Neuronal stem cell (in vitro differentiated cells): ENCODE measurements around the gene NPR2.

Experiments used
- DNase-seq: peaks from one replicate; pipeline ENCODE4 v3.0.0-alpha.2; 2013; ENCODE audit warnings: low spot score
- H2AFZ ChIP-seq: one replicate; pipeline ENCODE4 v1.6.1; 2013; ENCODE audit warnings: mild to moderate bottlenecking, low read length, inconsistent platforms
- H2AK5ac ChIP-seq: 2 replicates; pipeline ENCODE4 v1.6.1; 2013; ENCODE audit warnings: low read depth, mild to moderate bottlenecking, inconsistent platforms, low read length, moderate library complexity, mixed read lengths
- H2BK120ac ChIP-seq: 2 replicates; pipeline ENCODE4 v1.6.1; 2013; ENCODE audit warnings: low read depth, mild to moderate bottlenecking, inconsistent platforms, low read length, moderate library complexity, mixed read lengths
- H2BK12ac ChIP-seq: one replicate; pipeline ENCODE4 v1.6.1; 2013; ENCODE audit warnings: low read length, inconsistent platforms
- H2BK15ac ChIP-seq: 2 replicates; pipeline ENCODE4 v1.6.1; 2013; ENCODE audit warnings: mild to moderate bottlenecking, low read length, inconsistent platforms, mixed read lengths
- H2BK5ac ChIP-seq: one replicate; pipeline ENCODE4 v1.6.1; 2013; ENCODE audit warnings: inconsistent platforms, mild to moderate bottlenecking, low read length, moderate library complexity
- H3K14ac ChIP-seq: one replicate; pipeline ENCODE4 v1.6.1; 2013; ENCODE audit warnings: low read length, inconsistent platforms
- H3K18ac ChIP-seq: 2 replicates; pipeline ENCODE4 v1.6.1; 2013; ENCODE audit warnings: low read length, inconsistent platforms
- H3K23ac ChIP-seq: 2 replicates; pipeline ENCODE4 v1.6.1; 2013; ENCODE audit warnings: low read depth, mild to moderate bottlenecking, mixed read lengths, low read length, inconsistent platforms; ENCODE audit not compliant: poor library complexity
- H3K27ac ChIP-seq: replicated peaks from 3 replicates; pipeline ENCODE4 v1.5.1; 2013; ENCODE audit warnings: low read length, inconsistent platforms
- H3K27me3 ChIP-seq, 3 experiments: 2 replicates each; pipeline ENCODE4 v1.6.1; 2013; ENCODE audit warnings: low read length in 3 of 3, mild to moderate bottlenecking in 2 of 3, inconsistent platforms in 1 of 3, low read depth in 1 of 3, mixed read lengths in 1 of 3, moderate library complexity in 1 of 3; ENCODE audit not compliant: control insufficient read depth in 3 of 3, insufficient read depth in 3 of 3
- H3K36me3 ChIP-seq, 2 donors: replicated peaks in 1 of 2; 2 replicates each; pipeline ENCODE4 v1.6.1; 2013; ENCODE audit warnings: low read length in 2 of 2; ENCODE audit not compliant: control insufficient read depth in 2 of 2, insufficient read depth in 2 of 2
- H3K4ac ChIP-seq: 2 replicates; pipeline ENCODE4 v1.6.1; 2013; ENCODE audit warnings: inconsistent platforms, mild to moderate bottlenecking, low read length, moderate library complexity
- H3K4me1 ChIP-seq, 2 donors: 1 replicate in 1 of 2; 2 replicates in 1 of 2; pipeline ENCODE4 v1.6.1; 2013; ENCODE audit warnings: low read length in 2 of 2, low read depth in 1 of 2; ENCODE audit not compliant: control insufficient read depth in 2 of 2, insufficient read depth in 1 of 2
- H3K4me2 ChIP-seq: one replicate; pipeline ENCODE4 v1.6.1; 2013; ENCODE audit warnings: mild to moderate bottlenecking, low read length, inconsistent platforms; ENCODE audit not compliant: insufficient read depth, poor library complexity, severe bottlenecking
- H3K4me3 ChIP-seq, 2 donors: 2 replicates each; pipeline ENCODE4 v1.5.1; 2013; ENCODE audit warnings: low read length in 2 of 2, mild to moderate bottlenecking in 2 of 2, inconsistent platforms in 1 of 2, moderate library complexity in 1 of 2
- H3K79me1 ChIP-seq: one replicate; pipeline ENCODE4 v1.6.1; 2013; ENCODE audit warnings: low read depth, mild to moderate bottlenecking, inconsistent platforms, low read length, moderate library complexity
- H3K9ac ChIP-seq: one replicate; pipeline ENCODE4 v1.6.1; 2013; ENCODE audit warnings: mild to moderate bottlenecking, low read depth, low read length, inconsistent platforms; ENCODE audit not compliant: poor library complexity
- H3K9me3 ChIP-seq, 2 donors: replicated peaks in 1 of 2; 2 replicates each; pipeline versions ENCODE3 to v1.6.1; 2013; ENCODE audit warnings: low read length in 2 of 2, mild to moderate bottlenecking in 2 of 2, inconsistent platforms in 1 of 2, low read depth in 1 of 2, mixed read lengths in 1 of 2, moderate library complexity in 1 of 2; ENCODE audit not compliant: control insufficient read depth in 2 of 2, insufficient read depth in 1 of 2
- H4K8ac ChIP-seq: one replicate; pipeline ENCODE4 v1.6.1; 2013; ENCODE audit warnings: low read depth, mild to moderate bottlenecking, inconsistent platforms, low read length, moderate library complexity
- H4K91ac ChIP-seq: one replicate; pipeline ENCODE4 v1.6.1; 2013; ENCODE audit warnings: low read length, low read depth, mild to moderate bottlenecking, inconsistent platforms; ENCODE audit not compliant: poor library complexity
- WGBS, 2 donors: extraction: QIAGEN DNeasy Blood & Tissue Kit; methylation state at CpG; one replicate each; pipeline ENCODE4 v1.1.7; 2013; ENCODE audit warnings: missing lambda C conversion rate in 2 of 2, mixed read lengths in 1 of 2; ENCODE audit not compliant: insufficient read length in 2 of 2, insufficient replicate concordance in 1 of 2; ENCODE audit errors: extremely low coverage in 2 of 2; 5-methylcytosine and 5-hydroxymethylcytosine counted together

Gene NPR2

GRCh38 chr9:35835216-35835632 lies 43.8 kb downstream of the NPR2 start:
- peaks cover 4 to 10% of the 10 kb centered on the region in 2 donors for H3K36me3 ChIP-seq
- no peak overlapping the region for H3K18ac ChIP-seq
- no peak overlapping the region for H4K91ac ChIP-seq
- H3K9ac ChIP-seq, result peak overlapping the region; percentile 52
- no peak overlapping the region for H3K23ac ChIP-seq
- H3K27me3 ChIP-seq, result no peaks in the 10 kb centered on the region
- no peak overlapping the region for H2BK12ac ChIP-seq
- H2BK120ac ChIP-seq, result no peak overlapping the region
- no peak overlapping the region for H2BK5ac ChIP-seq
- no peak overlapping the region for H3K27ac ChIP-seq
- no peak overlapping the region for H3K4me3 ChIP-seq
- no peak overlapping the region for H2AK5ac ChIP-seq
- no peak overlapping the region for H3K14ac ChIP-seq
- H2BK15ac ChIP-seq, result no peak overlapping the region
- H2AFZ ChIP-seq, result no peak overlapping the region
- no peak for DNase-seq
- H3K4me2 ChIP-seq, result no peak overlapping the region
- WGBS, 2 donors, result no CpG with 5 or more reads among the region's 3 CpGs
- H3K9me3 ChIP-seq, result no peaks in the 10 kb centered on the region
- H4K8ac ChIP-seq, result no peak overlapping the region
- peaks cover 1% of the 10 kb centered on the region for H3K79me1 ChIP-seq
- H3K4ac ChIP-seq, result no peak overlapping the region
- peaks cover 0 to 5% of the 10 kb centered on the region in 2 donors for H3K4me1 ChIP-seq

DNA sequence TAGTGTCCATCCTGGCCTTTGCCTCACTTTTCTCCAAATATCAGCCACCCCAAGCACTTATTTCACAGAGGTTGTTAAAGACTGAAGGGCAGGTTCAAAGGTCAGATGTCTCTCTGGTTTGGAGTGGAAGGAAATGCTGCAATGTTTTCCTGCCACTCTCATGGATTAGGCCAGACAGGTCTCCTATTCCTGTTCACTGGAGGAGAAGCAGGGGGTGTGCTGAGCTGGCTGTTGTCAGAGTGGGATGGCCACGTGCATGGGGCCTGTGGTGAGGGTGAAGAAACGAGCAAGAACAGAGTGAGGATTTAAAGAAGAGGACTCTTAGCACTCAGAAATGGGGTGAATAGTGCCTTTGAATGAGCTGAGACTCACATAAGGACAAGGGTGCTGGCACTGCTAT lies 44.4 kb downstream of the NPR2 start:
- peaks cover 1% of the 10 kb centered on the region for H3K79me1 ChIP-seq
- H4K8ac ChIP-seq, result no peak overlapping the region
- H3K9ac ChIP-seq, result no peak overlapping the region
- H4K91ac ChIP-seq, result no peak overlapping the region
- H3K4ac ChIP-seq, result no peak overlapping the region
- no peak overlapping the region for H2BK12ac ChIP-seq
- H3K23ac ChIP-seq, result no peak overlapping the region
- no peak for DNase-seq
- H2BK15ac ChIP-seq, result no peak overlapping the region
- H2BK5ac ChIP-seq, result no peak overlapping the region
- no peak overlapping the region for H2BK120ac ChIP-seq
- H3K36me3 ChIP-seq, result peaks cover 4 to 10% of the 10 kb centered on the region in 2 donors
- H3K27ac ChIP-seq, result no peak overlapping the region
- no peak overlapping the region for H2AFZ ChIP-seq
- no peak overlapping the region for H3K4me3 ChIP-seq
- WGBS, 2 donors, result no CpG with 5 or more reads among the region's 2 CpGs
- no peaks in the 10 kb centered on the region for H3K9me3 ChIP-seq
- H3K27me3 ChIP-seq, result no peaks in the 10 kb centered on the region
- no peak overlapping the region for H2AK5ac ChIP-seq
- no peak overlapping the region for H3K4me2 ChIP-seq
- H3K14ac ChIP-seq, result no peak overlapping the region
- peaks cover 0 to 5% of the 10 kb centered on the region in 2 donors for H3K4me1 ChIP-seq
- H3K18ac ChIP-seq, result no peak overlapping the region

GRCh38 chr9:35836595-35836994 lies 45.2 kb downstream of the NPR2 start:
- H2AK5ac ChIP-seq, result no peak overlapping the region
- H3K79me1 ChIP-seq, result no peaks in the 10 kb centered on the region
- no peak overlapping the region for H2AFZ ChIP-seq
- H3K27me3 ChIP-seq, result no peaks in the 10 kb centered on the region
- peaks cover 0 to 5% of the 10 kb centered on the region in 2 donors for H3K4me1 ChIP-seq
- H3K23ac ChIP-seq, result no peak overlapping the region
- H3K4me2 ChIP-seq, result no peak overlapping the region
- H3K9ac ChIP-seq, result no peak overlapping the region
- no peak overlapping the region for H2BK15ac ChIP-seq
- H3K4me3 ChIP-seq, result no peak overlapping the region
- no peaks in the 10 kb centered on the region for H3K9me3 ChIP-seq
- H4K8ac ChIP-seq, result no peak overlapping the region
- no peak overlapping the region for H3K18ac ChIP-seq
- H2BK5ac ChIP-seq, result no peak overlapping the region
- H4K91ac ChIP-seq, result no peak overlapping the region
- no peak overlapping the region for H3K4ac ChIP-seq
- no peak overlapping the region for H3K14ac ChIP-seq
- H2BK12ac ChIP-seq, result no peak overlapping the region
- WGBS, 2 donors, result no CpG with 5 or more reads among the region's 5 CpGs
- H2BK120ac ChIP-seq, result no peak overlapping the region
- no peak for DNase-seq
- H3K36me3 ChIP-seq, result peaks cover 4 to 15% of the 10 kb centered on the region in 2 donors
- H3K27ac ChIP-seq, result no peak overlapping the region

DNA sequence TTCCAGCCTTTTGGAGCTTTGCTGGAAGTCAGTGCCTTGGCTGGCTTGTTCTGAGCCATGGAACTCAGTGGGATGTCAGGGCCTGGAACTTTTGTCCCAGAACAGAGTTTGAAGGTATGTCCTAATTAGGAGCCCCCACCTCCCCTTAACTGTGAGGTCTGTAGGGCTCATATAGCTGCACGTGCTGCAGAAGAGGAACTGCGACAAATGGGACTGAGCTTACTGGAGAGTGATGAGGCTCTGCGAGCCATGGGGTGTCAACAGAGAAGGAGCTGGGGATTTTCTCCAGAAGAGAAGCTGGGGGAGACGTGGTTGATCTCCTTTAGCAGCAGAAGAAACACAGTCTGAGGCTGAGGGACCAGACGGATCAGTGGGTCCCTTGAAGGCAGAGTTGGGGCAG lies 48.5 kb downstream of the NPR2 start:
- H3K9me3 ChIP-seq, result no peaks in the 10 kb centered on the region
- H3K4me2 ChIP-seq, result no peak overlapping the region
- no peak overlapping the region for H3K4ac ChIP-seq
- peaks cover 2 to 24% of the 10 kb centered on the region in 2 donors for H3K36me3 ChIP-seq
- H3K27me3 ChIP-seq, result no peaks in the 10 kb centered on the region
- no peak overlapping the region for H2BK12ac ChIP-seq
- no peaks in the 10 kb centered on the region for H3K4me1 ChIP-seq
- no peak overlapping the region for H3K27ac ChIP-seq
- H2AK5ac ChIP-seq, result no peak overlapping the region
- H3K4me3 ChIP-seq, result no peak overlapping the region
- no peak overlapping the region for H2BK5ac ChIP-seq
- WGBS, 2 donors, result no CpG with 5 or more reads among the region's 5 CpGs
- no peak overlapping the region for H2BK120ac ChIP-seq
- no peak overlapping the region for H4K91ac ChIP-seq
- H2AFZ ChIP-seq, result no peak overlapping the region
- no peak overlapping the region for H2BK15ac ChIP-seq
- no peak overlapping the region for H3K14ac ChIP-seq
- H4K8ac ChIP-seq, result no peak overlapping the region
- DNase-seq, result no peak
- no peak overlapping the region for H3K9ac ChIP-seq
- no peak overlapping the region for H3K18ac ChIP-seq
- H3K79me1 ChIP-seq, result no peaks in the 10 kb centered on the region
- no peak overlapping the region for H3K23ac ChIP-seq
